OCI-LY7 (cell line): ENCODE data around the gene HECW1.

Source experiments
- EZH2phosphoT487 ChIP-seq: fragments of 200-600 bp; sonication (generic); IDR thresholded peaks from 2 replicates; pipeline ENCODE4 v1.6.1; 2018; ENCODE audit warnings: low read depth, borderline replicate concordance, mild to moderate bottlenecking, mixed run types, antibody characterized with exemption, low read length, moderate library complexity, mixed read lengths
- TF ChIP-seq, protein P1 (sequence below): fragments of 200-600 bp; sonication (generic); conservative IDR thresholded peaks from 2 replicates; pipeline ENCODE4 v1.5.1; 2014; ENCODE audit warnings: mild to moderate bottlenecking, antibody characterized with exemption, low read length, moderate library complexity, mixed read lengths

DNA sequence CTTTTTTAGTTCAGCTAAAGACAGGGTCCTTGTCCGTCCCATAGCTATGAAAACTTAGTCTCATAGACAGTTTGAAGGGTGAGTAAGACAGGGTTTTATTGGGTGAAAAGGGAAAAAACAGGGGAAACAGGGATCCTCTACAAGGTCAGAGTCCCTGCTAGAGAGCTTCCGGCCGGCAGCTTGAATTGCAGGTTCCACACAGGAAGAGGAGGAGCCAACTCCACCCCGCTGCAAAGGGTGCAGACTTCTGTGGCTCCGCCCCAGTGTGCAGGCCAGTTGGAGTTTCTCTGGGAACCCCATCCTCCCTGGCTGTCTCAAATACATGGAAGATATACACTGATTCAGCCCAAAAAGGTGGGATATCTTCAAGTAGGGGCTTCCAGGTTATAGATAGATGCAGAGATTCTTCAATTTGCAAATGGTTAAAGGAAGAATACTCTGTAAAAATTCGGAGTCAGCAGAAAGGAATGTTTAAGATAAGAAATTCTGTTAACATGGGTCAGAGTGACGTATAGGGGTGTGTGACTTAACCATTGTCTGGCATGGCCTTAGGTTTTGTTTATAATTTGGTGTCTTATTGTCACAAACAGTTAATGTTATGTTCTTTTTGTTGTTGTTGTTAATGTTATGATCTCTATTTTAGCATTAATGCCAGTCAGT, 34.6 kb upstream of the HECW1 start:
- TF ChIP-seq, protein P1, sequence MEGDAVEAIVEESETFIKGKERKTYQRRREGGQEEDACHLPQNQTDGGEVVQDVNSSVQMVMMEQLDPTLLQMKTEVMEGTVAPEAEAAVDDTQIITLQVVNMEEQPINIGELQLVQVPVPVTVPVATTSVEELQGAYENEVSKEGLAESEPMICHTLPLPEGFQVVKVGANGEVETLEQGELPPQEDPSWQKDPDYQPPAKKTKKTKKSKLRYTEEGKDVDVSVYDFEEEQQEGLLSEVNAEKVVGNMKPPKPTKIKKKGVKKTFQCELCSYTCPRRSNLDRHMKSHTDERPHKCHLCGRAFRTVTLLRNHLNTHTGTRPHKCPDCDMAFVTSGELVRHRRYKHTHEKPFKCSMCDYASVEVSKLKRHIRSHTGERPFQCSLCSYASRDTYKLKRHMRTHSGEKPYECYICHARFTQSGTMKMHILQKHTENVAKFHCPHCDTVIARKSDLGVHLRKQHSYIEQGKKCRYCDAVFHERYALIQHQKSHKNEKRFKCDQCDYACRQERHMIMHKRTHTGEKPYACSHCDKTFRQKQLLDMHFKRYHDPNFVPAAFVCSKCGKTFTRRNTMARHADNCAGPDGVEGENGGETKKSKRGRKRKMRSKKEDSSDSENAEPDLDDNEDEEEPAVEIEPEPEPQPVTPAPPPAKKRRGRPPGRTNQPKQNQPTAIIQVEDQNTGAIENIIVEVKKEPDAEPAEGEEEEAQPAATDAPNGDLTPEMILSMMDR, result no peak
- TF ChIP-seq EZH2phosphoT487, result no peak
